Activated naive CD4-positive, alpha-beta T cell treated with anti-CD3 and anti-CD28 coated beads, Interleukin-2, amount 10 ng/mL, durations not matched to agents 7 days and 5 days (primary cell): ENCODE data around the gene RRN3.
"Not testable (repeated sequence)": the region's sequence is repeated elsewhere in the genome, so short reads cannot be mapped to it uniquely, and the experiment has no call there.

Experiments used
- CTCF ChIA-PET: fragments of 350-600 bp; sonication (Branson Sonifier 250); formaldehyde crosslinking; loops from one replicate; lab custom pipeline; 2021; ENCODE audit warnings: antibody characterized with exemption; lab: Charles Lee
- DNase-seq: peaks from one replicate; pipeline ENCODE4 v3.0.0-alpha.2; 2020
- H3K27ac Mint-ChIP-seq: one replicate; pipeline ENCODE4 v1.8.0; 2021; ENCODE audit warnings: mild to moderate bottlenecking, moderate library complexity, mixed read lengths
- H3K27me3 Mint-ChIP-seq: one replicate; pipeline ENCODE4 v1.8.0; 2021; ENCODE audit warnings: mild to moderate bottlenecking, mixed read lengths
- H3K36me3 Mint-ChIP-seq: one replicate; pipeline ENCODE4 v1.8.0; 2021; ENCODE audit warnings: mixed read lengths
- H3K4me1 Mint-ChIP-seq: one replicate; pipeline ENCODE4 v1.8.0; 2021; ENCODE audit warnings: mixed read lengths
- H3K4me3 Mint-ChIP-seq: one replicate; pipeline ENCODE4 v1.8.0; 2021; ENCODE audit warnings: mild to moderate bottlenecking, moderate library complexity, mixed read lengths
- H3K9me3 Mint-ChIP-seq: one replicate; pipeline ENCODE4 v1.8.0; 2021; ENCODE audit warnings: mixed read lengths

RRN3 gene

GRCh38 chr16:15071013-15071412 lies 23.1 kb downstream of the RRN3 start:
- not testable (repeated sequence) for H3K27ac Mint-ChIP-seq, H3K4me3 Mint-ChIP-seq, H3K4me1 Mint-ChIP-seq, DNase-seq, H3K9me3 Mint-ChIP-seq, H3K27me3 Mint-ChIP-seq
- CTCF ChIA-PET: interaction anchor here (0.7 to 1.2 kb wide), 2 partner anchors 9 to 14 kb away, joined by 3 read pairs; no protein-coding TSS in a partner anchor
- peaks cover 32% of the 10 kb centered on the region for H3K36me3 Mint-ChIP-seq

GRCh38 chr16:15066690-15067089 lies 27.4 kb downstream of the RRN3 start:
- CTCF ChIA-PET, H3K9me3 Mint-ChIP-seq, H3K27ac Mint-ChIP-seq, H3K4me1 Mint-ChIP-seq, DNase-seq, H3K4me3 Mint-ChIP-seq, H3K27me3 Mint-ChIP-seq: not testable (repeated sequence)
- peaks cover 29% of the 10 kb centered on the region for H3K36me3 Mint-ChIP-seq

- peaks cover 34% of the 10 kb centered on the region for H3K36me3 Mint-ChIP-seq
Observed at GRCh38 chr16:15065961-15066360, 28.1 kb downstream of the RRN3 start.

GRCh38 chr16:15062085-15062810 lies 31.8 kb downstream of the RRN3 start:
- not testable (repeated sequence) for H3K4me3 Mint-ChIP-seq, H3K4me1 Mint-ChIP-seq, H3K27me3 Mint-ChIP-seq, H3K27ac Mint-ChIP-seq, H3K9me3 Mint-ChIP-seq, DNase-seq
- H3K36me3 Mint-ChIP-seq: peaks cover 41% of the 10 kb centered on the region
- CTCF ChIA-PET: interaction anchor here (1.3 kb wide), 1 partner anchor 9 kb away, joined by 3 read pairs; no protein-coding TSS in a partner anchor

More at GRCh38 chr16:15065961-15066360, 28.1 kb downstream of the RRN3 start:
- H3K27me3 Mint-ChIP-seq, H3K4me1 Mint-ChIP-seq, H3K4me3 Mint-ChIP-seq, DNase-seq, H3K9me3 Mint-ChIP-seq, H3K27ac Mint-ChIP-seq, CTCF ChIA-PET: not testable (repeated sequence)

GRCh38 chr16:15059324-15059723 lies 34.7 kb downstream of the RRN3 start:
- Mint-ChIP-seq H3K4me3 (no peak overlapping the region), H3K36me3 (peaks cover 34% of the 10 kb centered on the region)
- CTCF ChIA-PET: no interaction called here

GRCh38 chr16:15057681-15058417 lies 36.2 kb downstream of the RRN3 start:
- H3K9me3 Mint-ChIP-seq: no peaks in the 10 kb centered on the region
- no peak overlapping the region for H3K4me3 Mint-ChIP-seq
- no peak for DNase-seq
- H3K27me3 Mint-ChIP-seq: no peaks in the 10 kb centered on the region
- peaks cover 20% of the 10 kb centered on the region for H3K4me1 Mint-ChIP-seq
- no peak overlapping the region for H3K27ac Mint-ChIP-seq
- peaks cover 30% of the 10 kb centered on the region for H3K36me3 Mint-ChIP-seq
- CTCF ChIA-PET: interaction anchor here (0.6 to 0.9 kb wide), 2 partner anchors 13 to 410 kb away, joined by 3 read pairs; no protein-coding TSS in a partner anchor

More at GRCh38 chr16:15059324-15059723, 34.7 kb downstream of the RRN3 start:
- Mint-ChIP-seq H3K4me1 (peaks cover 13% of the 10 kb centered on the region), H3K27ac (no peak overlapping the region), H3K27me3 (no peaks in the 10 kb centered on the region), H3K9me3 (no peaks in the 10 kb centered on the region)
- DNase-seq: no peak

GRCh38 chr16:15055141-15056053 lies 38.7 kb downstream of the RRN3 start:
- CTCF ChIA-PET: interaction anchor here (0.6 kb wide), 1 partner anchor 950 kb away, joined by 3 read pairs; no protein-coding TSS in a partner anchor

GRCh38 chr16:15054357-15055140 lies 39.5 kb downstream of the RRN3 start:
- peak overlapping the region; percentile 88 for H3K27ac Mint-ChIP-seq
- H3K4me3 Mint-ChIP-seq: peak overlapping the region; percentile 91
- CTCF ChIA-PET: no interaction called here
- H3K27me3 Mint-ChIP-seq: no peaks in the 10 kb centered on the region
- no peak for DNase-seq
- peaks cover 9% of the 10 kb centered on the region for H3K36me3 Mint-ChIP-seq
- H3K4me1 Mint-ChIP-seq: peaks cover 27% of the 10 kb centered on the region
- H3K9me3 Mint-ChIP-seq: no peaks in the 10 kb centered on the region

More at GRCh38 chr16:15055141-15056053, 38.7 kb downstream of the RRN3 start:
- Mint-ChIP-seq H3K9me3 (no peaks in the 10 kb centered on the region), H3K36me3 (peaks cover 11% of the 10 kb centered on the region), H3K4me1 (peaks cover 23% of the 10 kb centered on the region), H3K27me3 (no peaks in the 10 kb centered on the region), H3K4me3 (peak overlapping the region; percentile 91), H3K27ac (peak overlapping the region; percentile 88)
- DNase-seq: peak; percentile 82

GRCh38 chr16:15053904-15054303 lies 40.2 kb downstream of the RRN3 start:
- no peak overlapping the region for H3K27ac Mint-ChIP-seq

GRCh38 chr16:15052747-15053476 lies 41.2 kb downstream of the RRN3 start:
- CTCF ChIA-PET: no interaction called here
- Mint-ChIP-seq H3K4me3 (no peak overlapping the region), H3K4me1 (peaks cover 27% of the 10 kb centered on the region), H3K36me3 (peaks cover 2% of the 10 kb centered on the region), H3K27me3 (no peaks in the 10 kb centered on the region), H3K9me3 (no peaks in the 10 kb centered on the region), H3K27ac (no peak overlapping the region)
- no peak for DNase-seq

More at GRCh38 chr16:15053904-15054303, 40.2 kb downstream of the RRN3 start:
- peak overlapping the region; percentile 91 for H3K4me3 Mint-ChIP-seq
- no peaks in the 10 kb centered on the region for H3K27me3 Mint-ChIP-seq
- peaks cover 27% of the 10 kb centered on the region for H3K4me1 Mint-ChIP-seq
- H3K9me3 Mint-ChIP-seq: no peaks in the 10 kb centered on the region
- CTCF ChIA-PET: no interaction called here
- H3K36me3 Mint-ChIP-seq: peaks cover 5% of the 10 kb centered on the region
- no peak for DNase-seq

GRCh38 chr16:15051387-15051951 lies 42.6 kb downstream of the RRN3 start:
- Mint-ChIP-seq H3K9me3 (no peaks in the 10 kb centered on the region), H3K27ac (no peak overlapping the region), H3K4me1 (peaks cover 26% of the 10 kb centered on the region), H3K27me3 (no peaks in the 10 kb centered on the region), H3K4me3 (no peak overlapping the region), H3K36me3 (peaks cover 10% of the 10 kb centered on the region)
- no peak for DNase-seq
- CTCF ChIA-PET: no interaction called here

GRCh38 chr16:15050440-15050839 lies 43.6 kb downstream of the RRN3 start:
- H3K9me3 Mint-ChIP-seq, H3K4me3 Mint-ChIP-seq, DNase-seq, H3K27ac Mint-ChIP-seq, H3K27me3 Mint-ChIP-seq, CTCF ChIA-PET: not testable (repeated sequence)
- peaks cover 13% of the 10 kb centered on the region for H3K36me3 Mint-ChIP-seq
- peaks cover 22% of the 10 kb centered on the region for H3K4me1 Mint-ChIP-seq
